ENCODE results near the gene RHOJ.

GRCh38 chr14:63282997-63283883, 79.0 kb downstream of the RHOJ start:
- TF ChIP-seq CTCF (IDR thresholded peaks at IDR 0.05) (no peak), POLR2A (IDR thresholded peaks at IDR 0.05) (no peak)
